ENCODE measurements around the gene USH1C. TPM values are rescaled to one million over a fixed set of nuclear protein-coding genes. Genes with fewer than 3 reads are reported as not detected.

Gene USH1C
- 1 to 10 TPM in 1 of 2 donors, under 1 TPM in 1; 0.09 to 1.2 TPM for total RNA-seq
- polyA plus RNA-seq = 1 to 10 TPM in 1 of 2 donors, under 1 TPM in 1; 0.33 to 1.3 TPM

GRCh38 chr11:17544181-17544622, at the start of gene USH1C:
Gene USH1C (minus strand): TSS chr11:17544416. CDS start chr11:17544307, 109 bp downstream.
- Histone ChIP-seq H3K9ac (ENCODE audit: low read depth in 1 of 2, low read length in 2 of 2) (no peak within 1 kb of the TSS), H3K4me1 (ENCODE audit: control insufficient read depth in 4 of 4, insufficient read depth in 4 of 4, low read length in 3 of 4) (no peaks in the 10 kb centered on the region), H3K27ac (ENCODE audit: low read depth in 1 of 2, low read length in 2 of 2) (no peak within 1 kb of the TSS), H3K9me3 (ENCODE audit: control insufficient read depth in 4 of 4, low read length in 3 of 4) (no peaks in the 10 kb centered on the region), H3K36me3 (ENCODE audit: control insufficient read depth in 4 of 4, insufficient read depth in 3 of 4, low read depth in 1 of 4, low read length in 3 of 4) (no peaks in the 10 kb centered on the region), H3K4me3 (ENCODE audit: low read depth in 1 of 3, low read length in 3 of 3) (peak within 1 kb of the TSS in 1 of 3 donors; percentile 26), H3K27me3 (ENCODE audit: control insufficient read depth in 4 of 4, insufficient read depth in 4 of 4, low read length in 3 of 4) (no peaks in the 10 kb centered on the region)
- WGBS = 9% methylated on average over 32 of the region's 32 CpGs
- no peak for TF ChIP-seq REST (IDR thresholded peaks at IDR 0.05)
- no peak for TF ChIP-seq RXRA (IDR thresholded peaks at IDR 0.05)
- no peak for TF ChIP-seq HNF4G (IDR thresholded peaks at IDR 0.05)
- TF ChIP-seq, protein P1, sequence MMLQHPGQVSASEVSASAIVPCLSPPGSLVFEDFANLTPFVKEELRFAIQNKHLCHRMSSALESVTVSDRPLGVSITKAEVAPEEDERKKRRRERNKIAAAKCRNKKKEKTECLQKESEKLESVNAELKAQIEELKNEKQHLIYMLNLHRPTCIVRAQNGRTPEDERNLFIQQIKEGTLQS (IDR thresholded peaks at IDR 0.05) = no peak
- no peak for TF ChIP-seq HNF4A (conservative IDR thresholded peaks at IDR 0.05)
- TF ChIP-seq EGR1 (IDR thresholded peaks at IDR 0.05; ENCODE audit: low read depth in 2 of 2) = no peak
- TF ChIP-seq RAD21 (IDR thresholded peaks at IDR 0.05) = no peak
- TF ChIP-seq GABPA (IDR thresholded peaks at IDR 0.05 in 1 of 2, conservative IDR thresholded peaks at IDR 0.05 in 1 of 2) = no peak
- no peak for TF ChIP-seq FOXA2 (IDR thresholded peaks at IDR 0.05)
- TF ChIP-seq, protein P2, sequence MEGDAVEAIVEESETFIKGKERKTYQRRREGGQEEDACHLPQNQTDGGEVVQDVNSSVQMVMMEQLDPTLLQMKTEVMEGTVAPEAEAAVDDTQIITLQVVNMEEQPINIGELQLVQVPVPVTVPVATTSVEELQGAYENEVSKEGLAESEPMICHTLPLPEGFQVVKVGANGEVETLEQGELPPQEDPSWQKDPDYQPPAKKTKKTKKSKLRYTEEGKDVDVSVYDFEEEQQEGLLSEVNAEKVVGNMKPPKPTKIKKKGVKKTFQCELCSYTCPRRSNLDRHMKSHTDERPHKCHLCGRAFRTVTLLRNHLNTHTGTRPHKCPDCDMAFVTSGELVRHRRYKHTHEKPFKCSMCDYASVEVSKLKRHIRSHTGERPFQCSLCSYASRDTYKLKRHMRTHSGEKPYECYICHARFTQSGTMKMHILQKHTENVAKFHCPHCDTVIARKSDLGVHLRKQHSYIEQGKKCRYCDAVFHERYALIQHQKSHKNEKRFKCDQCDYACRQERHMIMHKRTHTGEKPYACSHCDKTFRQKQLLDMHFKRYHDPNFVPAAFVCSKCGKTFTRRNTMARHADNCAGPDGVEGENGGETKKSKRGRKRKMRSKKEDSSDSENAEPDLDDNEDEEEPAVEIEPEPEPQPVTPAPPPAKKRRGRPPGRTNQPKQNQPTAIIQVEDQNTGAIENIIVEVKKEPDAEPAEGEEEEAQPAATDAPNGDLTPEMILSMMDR (IDR thresholded peaks at IDR 0.05; ENCODE audit: low read depth, low read length, missing input control) = no peak
- no peak for TF ChIP-seq NR2F2 (IDR thresholded peaks at IDR 0.05)
- TF ChIP-seq JUND (IDR thresholded peaks at IDR 0.05) = no peak
- no peak for TF ChIP-seq ZBTB33 (IDR thresholded peaks at IDR 0.05)
- no peak for TF ChIP-seq SP1 (IDR thresholded peaks at IDR 0.05)
- TF ChIP-seq, protein P3, sequence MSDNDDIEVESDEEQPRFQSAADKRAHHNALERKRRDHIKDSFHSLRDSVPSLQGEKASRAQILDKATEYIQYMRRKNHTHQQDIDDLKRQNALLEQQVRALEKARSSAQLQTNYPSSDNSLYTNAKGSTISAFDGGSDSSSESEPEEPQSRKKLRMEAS (IDR thresholded peaks at IDR 0.05) = no peak
- TF ChIP-seq YY1 (IDR thresholded peaks at IDR 0.05) = no peak
- peak; percentile 48 for DNase-seq (ENCODE audit: low spot score)
